SIG-M5 treated with dmso at 0.1 percent for 504 hours (cell line): ENCODE results near the gene ETV6.
A peak's percentile ranks its signal among the peaks of the same experiment; 100 is the strongest.
"Not testable (repeated sequence)": the region's sequence is repeated elsewhere in the genome, so short reads cannot be mapped to it uniquely, and the experiment has no call there.

Experiments used
- DNase-seq: peaks from one replicate; lab custom pipeline; 2025; ENCODE audit not compliant: unreplicated experiment; lab: John Stamatoyannopoulos, UW

The ETV6 gene

GRCh38 chr12:11667171-11667570 lies 17.7 kb downstream of the ETV6 start:
- DNase-seq: peak; percentile 79

GRCh38 chr12:11668611-11669010 lies 19.1 kb downstream of the ETV6 start:
- peak; percentile 17 for DNase-seq

GRCh38 chr12:11669348-11669747 lies 19.9 kb downstream of the ETV6 start:
- DNase-seq: peak; percentile 69

GRCh38 chr12:11672256-11673191 lies 23.1 kb downstream of the ETV6 start:
- no peak for DNase-seq

GRCh38 chr12:11673666-11674461 lies 24.4 kb downstream of the ETV6 start:
- DNase-seq: no peak

GRCh38 chr12:11674894-11675390 lies 25.5 kb downstream of the ETV6 start:
- DNase-seq: no peak

- no peak for DNase-seq
Measured at GRCh38 chr12:11676052-11676451, 26.6 kb downstream of the ETV6 start.

- DNase-seq: no peak
Measured at GRCh38 chr12:11677093-11677492, 27.6 kb downstream of the ETV6 start.

GRCh38 chr12:11677752-11678151 lies 28.3 kb downstream of the ETV6 start:
- DNase-seq: no peak

GRCh38 chr12:11678781-11679180 lies 29.3 kb downstream of the ETV6 start:
- DNase-seq: no peak

- no peak for DNase-seq
Measured at GRCh38 chr12:11681207-11681606, 31.7 kb downstream of the ETV6 start.

- DNase-seq: not testable (repeated sequence)
Measured at GRCh38 chr12:11681695-11682094, 32.2 kb downstream of the ETV6 start.

GRCh38 chr12:11684393-11684792 lies 34.9 kb downstream of the ETV6 start:
- DNase-seq: no peak

- no peak for DNase-seq
Measured at GRCh38 chr12:11684811-11685210, 35.3 kb downstream of the ETV6 start.

- DNase-seq: peak; percentile 46
Measured at GRCh38 chr12:11685316-11685715, 35.8 kb downstream of the ETV6 start.

- no peak for DNase-seq
Measured at GRCh38 chr12:11685716-11686115, 36.2 kb downstream of the ETV6 start.

- DNase-seq: no peak
Measured at GRCh38 chr12:11686120-11686519, 36.6 kb downstream of the ETV6 start.

- DNase-seq: no peak
Measured at GRCh38 chr12:11687528-11687927, 38.1 kb downstream of the ETV6 start.

GRCh38 chr12:11688379-11688778 lies 38.9 kb downstream of the ETV6 start:
- no peak for DNase-seq

- no peak for DNase-seq
Measured at GRCh38 chr12:11688831-11689230, 39.4 kb downstream of the ETV6 start.

GRCh38 chr12:11689591-11690186 lies 40.2 kb downstream of the ETV6 start:
- DNase-seq: no peak
